ENCODE measurements around the gene GPR132. TPM values are rescaled to one million over a fixed set of nuclear protein-coding genes. Genes with fewer than 3 reads are reported as not detected.
"Not testable (repeated sequence)": the region's sequence is repeated elsewhere in the genome, so short reads cannot be mapped to it uniquely, and the experiment has no call there.

The GPR132 gene
- total RNA-seq, 1 donor from 2014 or later = 0.85 TPM

GRCh38 chr14:105074601-105075053 is 9.4 kb upstream of the GPR132 start:
- DNase-seq = no peak

GRCh38 chr14:105073720-105074600 is 8.7 kb upstream of the GPR132 start:
- DNase-seq = no peak

- no peak for DNase-seq
Observed at GRCh38 chr14:105072892-105073719, 7.9 kb upstream of the GPR132 start.

GRCh38 chr14:105072381-105072861 is 7.2 kb upstream of the GPR132 start:
- DNase-seq = no peak

GRCh38 chr14:105071942-105072341 is 6.7 kb upstream of the GPR132 start:
- no peak for DNase-seq

- no peak for DNase-seq
Observed at GRCh38 chr14:105071326-105071725, 6.1 kb upstream of the GPR132 start.

GRCh38 chr14:105070760-105071137 is 5.5 kb upstream of the GPR132 start:
- no peak for DNase-seq

GRCh38 chr14:105069871-105070759 is 4.9 kb upstream of the GPR132 start:
- no peak for DNase-seq

- DNase-seq = no peak
Observed at GRCh38 chr14:105069522-105069870, 4.3 kb upstream of the GPR132 start.

GRCh38 chr14:105068818-105069217 is 3.6 kb upstream of the GPR132 start:
- no peak for DNase-seq

- no peak for DNase-seq
Observed at GRCh38 chr14:105067969-105068301, 2.7 kb upstream of the GPR132 start.

GRCh38 chr14:105067140-105067968 is 2.1 kb upstream of the GPR132 start:
- no peak for DNase-seq

- no peak for DNase-seq
Observed at GRCh38 chr14:105066240-105067071, 1.2 kb upstream of the GPR132 start.

GRCh38 chr14:105064721-105065143 is 498 bp downstream of the GPR132 start:
- no peak for DNase-seq

- DNase-seq = no peak
Observed at GRCh38 chr14:105064001-105064400, 1.2 kb downstream of the GPR132 start.

GRCh38 chr14:105063506-105063905 is 1.7 kb downstream of the GPR132 start:
- DNase-seq = not testable (repeated sequence)

GRCh38 chr14:105063056-105063455 is 2.2 kb downstream of the GPR132 start:
- DNase-seq = no peak

- no peak for DNase-seq
Observed at GRCh38 chr14:105062048-105062433, 3.2 kb downstream of the GPR132 start.

- DNase-seq = no peak
Observed at GRCh38 chr14:105061428-105062047, 3.7 kb downstream of the GPR132 start.

GRCh38 chr14:105060751-105061427 is 4.3 kb downstream of the GPR132 start:
- peak; percentile 15 for DNase-seq
